ENCODE data around the gene YWHAG. TPM values are rescaled to one million over a fixed set of nuclear protein-coding genes. Genes with fewer than 3 reads are reported as not detected.
"Not testable (repeated sequence)": the region's sequence is repeated elsewhere in the genome, so short reads cannot be mapped to it uniquely, and the experiment has no call there.

Gene YWHAG
- total RNA-seq, 4 donors from 2014 or later: 40.5 to 74.3 (median 53.6) TPM

DNA sequence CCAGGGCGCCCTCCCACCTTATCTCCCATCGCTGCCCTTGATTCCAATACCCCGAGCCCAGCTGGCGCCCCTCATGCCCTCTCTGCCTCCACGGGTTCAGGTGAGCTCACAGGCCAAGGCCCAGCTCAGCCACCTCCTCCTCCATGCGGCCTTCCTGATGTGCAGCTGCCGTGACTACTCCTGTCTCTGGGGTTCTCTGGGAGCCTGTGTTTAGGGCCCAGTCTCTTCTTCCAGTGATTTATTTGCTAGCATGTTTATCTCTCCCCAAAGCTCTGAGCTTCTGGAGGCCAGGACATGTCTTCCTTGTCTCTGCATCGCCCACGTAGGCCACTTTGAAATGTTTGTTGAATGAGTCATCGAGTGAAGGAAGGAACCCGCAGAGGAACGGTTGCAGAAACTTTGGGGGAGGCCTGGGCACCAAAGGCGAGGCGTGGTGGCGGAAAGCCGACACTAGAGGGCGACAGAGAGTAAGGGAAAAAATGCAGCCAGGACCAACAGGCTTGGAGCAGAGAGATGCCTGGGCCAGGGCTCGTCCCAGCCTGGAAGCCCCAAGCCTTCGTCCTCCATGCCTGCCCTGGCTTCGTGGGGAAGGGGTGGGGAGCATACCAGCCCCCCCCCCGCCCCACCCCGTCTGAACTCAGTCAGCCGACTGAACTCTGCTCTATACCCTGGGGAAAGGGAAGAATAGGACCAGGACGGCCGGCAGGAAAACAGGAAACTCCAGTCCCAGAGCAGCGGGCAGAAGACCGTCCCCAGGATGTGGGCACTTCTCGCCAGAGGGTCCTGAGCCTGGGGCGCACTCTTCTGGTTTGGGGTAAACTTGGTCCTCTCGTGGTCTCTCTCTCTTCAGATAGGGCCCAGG, 67.2 kb downstream of the YWHAG start:
- Histone ChIP-seq H3K36me3 (no peaks in the 10 kb centered on the region), H3K27ac (peak overlapping the region; percentile 62 to 84 (median 78)), H3K27me3 (no peaks in the 10 kb centered on the region), H3K9me3 (no peaks in the 10 kb centered on the region), H3K4me3 (peak overlapping the region in 3 of 4 donors; percentile 2 to 39 (median 39)), H3K4me1 (peaks cover 0 to 54% (median 12%) of the 10 kb centered on the region in 4 donors)
- TF ChIP-seq POLR2A (IDR thresholded peaks at IDR 0.05): peak in 1 of 2 donors; percentile 13
- TF ChIP-seq, protein P1, sequence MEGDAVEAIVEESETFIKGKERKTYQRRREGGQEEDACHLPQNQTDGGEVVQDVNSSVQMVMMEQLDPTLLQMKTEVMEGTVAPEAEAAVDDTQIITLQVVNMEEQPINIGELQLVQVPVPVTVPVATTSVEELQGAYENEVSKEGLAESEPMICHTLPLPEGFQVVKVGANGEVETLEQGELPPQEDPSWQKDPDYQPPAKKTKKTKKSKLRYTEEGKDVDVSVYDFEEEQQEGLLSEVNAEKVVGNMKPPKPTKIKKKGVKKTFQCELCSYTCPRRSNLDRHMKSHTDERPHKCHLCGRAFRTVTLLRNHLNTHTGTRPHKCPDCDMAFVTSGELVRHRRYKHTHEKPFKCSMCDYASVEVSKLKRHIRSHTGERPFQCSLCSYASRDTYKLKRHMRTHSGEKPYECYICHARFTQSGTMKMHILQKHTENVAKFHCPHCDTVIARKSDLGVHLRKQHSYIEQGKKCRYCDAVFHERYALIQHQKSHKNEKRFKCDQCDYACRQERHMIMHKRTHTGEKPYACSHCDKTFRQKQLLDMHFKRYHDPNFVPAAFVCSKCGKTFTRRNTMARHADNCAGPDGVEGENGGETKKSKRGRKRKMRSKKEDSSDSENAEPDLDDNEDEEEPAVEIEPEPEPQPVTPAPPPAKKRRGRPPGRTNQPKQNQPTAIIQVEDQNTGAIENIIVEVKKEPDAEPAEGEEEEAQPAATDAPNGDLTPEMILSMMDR (IDR thresholded peaks at IDR 0.05): peak; percentile 95 to 98 (median 98)
- peak; percentile 78 to 95 (median 91) for DNase-seq

- H3K9me3 ChIP-seq, DNase-seq, H3K4me3 ChIP-seq, H3K27me3 ChIP-seq, H3K36me3 ChIP-seq: not testable (repeated sequence)
- H3K4me1 ChIP-seq: peaks cover 0 to 47% (median 12%) of the 10 kb centered on the region in 4 donors
- H3K27ac ChIP-seq: peak overlapping the region; percentile 62 to 83 (median 70)
These were observed 67.9 kb downstream of the YWHAG start for GRCh38 chr7:76290847-76291350.

- Histone ChIP-seq H3K27me3 (peaks cover 0 to 16% of the 10 kb centered on the region in 2 donors), H3K4me1 (peaks cover 0 to 25% (median 10%) of the 10 kb centered on the region in 4 donors), H3K4me3 (no peak overlapping the region), H3K9me3 (no peaks in the 10 kb centered on the region), H3K36me3 (no peaks in the 10 kb centered on the region), H3K27ac (no peak overlapping the region)
- DNase-seq: no peak
- no peak for TF ChIP-seq POLR2A (IDR thresholded peaks at IDR 0.05)
- TF ChIP-seq, protein P1 (IDR thresholded peaks at IDR 0.05): no peak
These were observed 71.9 kb downstream of the YWHAG start for GRCh38 chr7:76286842-76287403.

DNA sequence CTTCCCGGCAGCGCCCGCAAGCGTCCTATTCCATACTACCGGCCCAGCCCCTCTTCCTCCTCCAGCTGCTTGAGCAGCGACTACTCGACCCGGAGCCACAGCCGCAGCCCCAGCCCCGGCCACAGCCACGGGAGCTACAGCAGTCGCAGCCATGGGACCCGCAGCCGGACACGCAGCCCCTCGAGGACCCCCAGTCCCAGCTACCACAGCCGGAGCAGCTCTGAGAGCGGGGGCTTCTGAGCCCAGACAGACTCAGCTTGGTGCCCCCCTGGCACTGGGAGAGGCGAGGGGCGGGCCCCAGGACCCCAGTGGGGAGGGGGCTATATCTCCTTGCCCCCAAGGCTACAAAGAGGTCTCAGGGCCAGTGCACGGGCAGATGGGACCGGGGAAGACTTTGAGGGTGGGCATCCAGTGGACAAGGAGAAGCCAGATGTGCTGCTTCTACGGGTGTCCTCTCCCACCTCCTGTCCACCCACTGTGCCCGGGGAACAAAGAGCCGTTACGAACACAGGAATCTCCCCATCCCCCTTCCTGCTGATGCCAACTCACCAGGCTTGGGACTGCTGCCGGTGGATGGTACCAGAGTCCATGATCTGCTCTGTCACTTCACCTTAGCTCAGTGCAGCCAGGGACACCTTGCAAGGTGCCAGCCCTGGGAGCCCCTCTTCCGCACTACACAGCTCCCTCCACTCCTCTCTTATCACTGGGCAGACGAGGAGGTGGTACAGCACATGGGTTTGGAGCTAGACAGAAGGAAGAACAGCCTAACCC, 73.0 kb downstream of the YWHAG start:
- peaks cover 0 to 21% (median 9%) of the 10 kb centered on the region in 4 donors for H3K4me1 ChIP-seq
- H3K4me3 ChIP-seq: no peak overlapping the region
- no peak overlapping the region for H3K27ac ChIP-seq
- H3K36me3 ChIP-seq: no peaks in the 10 kb centered on the region
- TF ChIP-seq POLR2A (IDR thresholded peaks at IDR 0.05): no peak
- TF ChIP-seq, protein P1 (IDR thresholded peaks at IDR 0.05): no peak
- no peaks in the 10 kb centered on the region for H3K9me3 ChIP-seq
- peaks cover 0 to 19% of the 10 kb centered on the region in 2 donors for H3K27me3 ChIP-seq
- no peak for DNase-seq

DNA sequence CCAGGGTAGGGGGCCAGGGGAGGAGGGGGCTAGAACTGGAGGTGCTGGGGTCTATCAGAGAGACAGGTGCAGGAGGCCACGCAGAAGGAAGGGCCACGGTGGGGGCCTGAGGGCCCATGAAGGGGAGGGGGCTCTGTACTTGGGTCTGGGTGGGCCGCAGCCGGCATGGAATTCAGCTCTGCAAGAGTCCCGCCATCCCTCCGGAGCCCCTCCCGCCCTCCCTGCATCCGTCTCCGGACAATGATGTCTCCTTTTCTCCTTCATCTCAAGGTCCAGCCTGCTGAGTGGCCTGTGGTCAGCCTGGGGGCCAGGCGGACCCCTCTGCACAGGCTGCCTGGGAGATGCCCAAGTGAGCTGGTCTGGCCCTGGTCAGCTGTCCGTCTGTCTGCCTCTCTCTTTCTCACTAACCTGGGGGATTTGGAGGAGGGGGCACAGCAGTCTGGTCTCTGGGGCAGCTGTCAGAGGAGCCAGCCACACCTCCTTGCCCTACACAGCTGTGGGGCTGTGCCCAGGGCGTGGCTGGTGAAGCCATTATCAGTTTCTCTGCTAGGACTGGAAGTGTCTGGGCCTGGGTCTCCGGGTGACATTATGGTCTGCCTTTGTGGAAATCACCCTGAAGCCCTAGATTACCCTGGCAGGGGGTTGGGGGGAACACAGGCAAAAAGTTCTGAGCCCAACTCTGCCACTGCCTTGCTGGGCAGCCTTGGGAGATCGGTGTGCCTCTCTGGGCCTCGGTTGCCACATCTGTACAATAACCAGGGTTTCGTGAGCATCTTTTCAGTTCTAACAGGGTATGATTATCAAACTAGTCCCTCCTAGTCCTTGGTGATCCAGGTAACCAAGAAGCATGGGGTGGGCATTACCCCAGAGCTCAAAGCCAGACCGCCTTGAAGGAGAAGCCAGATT, 75.3 kb downstream of the YWHAG start:
- no peak for DNase-seq
- peaks cover 0 to 19% of the 10 kb centered on the region in 2 donors for H3K27me3 ChIP-seq
- H3K36me3 ChIP-seq: no peaks in the 10 kb centered on the region
- H3K9me3 ChIP-seq: no peaks in the 10 kb centered on the region
- H3K4me1 ChIP-seq: peaks cover 0 to 21% (median 9%) of the 10 kb centered on the region in 4 donors
- H3K27ac ChIP-seq: no peak overlapping the region
- TF ChIP-seq POLR2A (IDR thresholded peaks at IDR 0.05): no peak
- TF ChIP-seq, protein P1 (IDR thresholded peaks at IDR 0.05): no peak
- H3K4me3 ChIP-seq: peak overlapping the region; percentile 12 to 59 (median 50)

All from Peyer's patch (tissue), 4 donors.